ENCODE measurements around the gene AMMECR1L.
A peak's percentile ranks its signal among the peaks of the same experiment; 100 is the strongest.
"Not testable (repeated sequence)": the region's sequence is repeated elsewhere in the genome, so short reads cannot be mapped to it uniquely, and the experiment has no call there.

The AMMECR1L gene

DNA sequence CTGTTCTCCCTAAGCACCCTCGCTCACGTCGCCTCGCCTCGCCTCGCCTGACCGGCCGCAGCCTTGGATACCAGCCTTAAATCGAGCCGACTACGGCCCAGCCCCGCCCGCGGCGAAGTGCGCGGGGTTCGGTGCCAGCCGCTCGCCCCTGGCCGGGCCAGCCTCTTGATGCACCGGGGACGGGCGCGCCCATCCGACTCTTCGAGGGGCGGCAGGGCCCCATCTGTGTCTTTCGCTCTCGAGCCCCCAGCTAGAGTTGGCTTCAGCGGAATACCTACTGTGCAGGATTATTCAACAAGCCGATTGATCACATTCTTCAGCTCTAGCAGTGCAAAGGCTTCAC is 808 bp upstream of the AMMECR1L start:
- not testable (repeated sequence) for DNase-seq

DNA sequence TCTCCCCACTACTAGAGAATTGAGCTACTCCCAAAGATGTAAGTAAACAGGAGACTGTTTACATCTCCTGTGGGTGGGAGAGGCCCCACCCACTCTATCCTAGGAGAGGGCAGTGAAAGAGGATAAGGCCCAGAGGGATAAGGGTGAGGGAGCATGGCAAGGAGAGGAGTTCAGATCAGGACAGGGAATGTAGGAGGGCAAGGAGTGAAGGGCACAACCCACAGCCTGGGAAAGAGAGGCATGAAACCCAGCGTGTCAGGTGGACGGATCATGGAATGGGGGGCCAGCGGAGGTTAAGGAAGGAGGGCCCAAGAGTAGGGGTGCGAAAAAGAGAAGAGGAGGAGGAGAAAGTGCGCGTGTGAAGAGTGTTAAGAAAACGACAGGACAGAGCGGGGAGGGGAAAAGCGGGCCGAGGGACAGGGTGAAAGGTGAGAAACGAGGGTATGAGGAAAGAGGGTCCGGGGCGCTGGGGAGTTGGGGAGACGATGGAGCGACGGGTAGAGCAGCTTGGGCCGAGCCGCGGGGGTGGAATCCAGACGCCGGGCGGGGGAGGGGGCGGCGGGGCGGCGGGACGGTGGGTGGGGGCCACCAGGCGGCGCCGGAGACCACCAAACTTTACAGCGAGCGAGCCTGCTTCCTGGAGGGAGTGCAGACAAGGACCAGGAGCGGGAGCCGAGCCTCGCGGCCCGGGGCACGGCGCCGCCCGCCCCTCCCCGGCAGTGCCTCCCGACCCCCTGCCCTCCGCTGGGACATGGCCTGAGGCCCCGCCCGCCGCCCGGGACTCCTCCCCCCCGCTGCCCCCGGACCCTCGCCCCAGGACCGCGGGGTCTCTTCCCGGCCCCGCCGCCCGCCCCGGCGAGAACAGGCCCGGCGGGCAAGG is 655 bp downstream of the AMMECR1L start:
- peak in 1 of 2 experiments; percentile 23 for DNase-seq

DNA sequence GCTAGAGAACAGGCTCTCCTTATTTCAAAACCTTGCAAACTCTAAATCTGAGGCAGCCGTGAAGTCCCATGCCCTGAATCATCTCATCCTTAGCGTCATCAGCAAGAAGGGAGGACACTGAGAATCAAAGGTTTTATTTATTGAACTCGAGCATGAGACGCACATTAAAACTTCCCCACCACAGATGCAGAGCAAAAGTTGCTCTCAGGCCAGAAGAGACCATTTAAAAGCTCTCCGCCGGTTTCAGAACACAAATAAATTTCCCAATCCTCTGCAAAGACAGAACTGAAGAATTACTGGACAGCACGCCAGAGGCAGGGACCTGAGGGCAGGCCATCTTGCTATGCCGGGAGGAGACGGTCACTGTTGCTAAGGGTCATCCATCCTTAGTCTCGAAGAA is 1.3 kb downstream of the AMMECR1L start:
- no peak for DNase-seq

DNA sequence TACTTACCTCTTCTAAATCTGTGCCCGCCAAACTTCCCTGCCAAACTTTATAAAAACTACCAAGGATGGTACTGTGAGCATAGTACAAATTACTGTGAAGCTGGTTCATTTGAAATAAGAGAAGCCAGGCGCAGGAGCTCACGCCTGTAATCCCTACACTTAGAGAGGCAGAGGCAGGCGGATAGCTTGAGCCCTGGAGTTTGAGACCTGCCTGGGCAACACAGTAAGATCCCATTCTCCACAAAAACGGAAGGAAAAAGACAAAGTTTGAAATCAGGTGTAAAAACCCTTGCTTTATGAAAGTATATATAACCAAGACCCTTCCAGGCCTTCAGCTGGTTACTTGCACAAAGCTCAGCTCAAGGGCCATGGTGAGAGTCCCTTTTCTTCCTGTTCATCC is 5.9 kb downstream of the AMMECR1L start:
- no peak for DNase-seq

DNA sequence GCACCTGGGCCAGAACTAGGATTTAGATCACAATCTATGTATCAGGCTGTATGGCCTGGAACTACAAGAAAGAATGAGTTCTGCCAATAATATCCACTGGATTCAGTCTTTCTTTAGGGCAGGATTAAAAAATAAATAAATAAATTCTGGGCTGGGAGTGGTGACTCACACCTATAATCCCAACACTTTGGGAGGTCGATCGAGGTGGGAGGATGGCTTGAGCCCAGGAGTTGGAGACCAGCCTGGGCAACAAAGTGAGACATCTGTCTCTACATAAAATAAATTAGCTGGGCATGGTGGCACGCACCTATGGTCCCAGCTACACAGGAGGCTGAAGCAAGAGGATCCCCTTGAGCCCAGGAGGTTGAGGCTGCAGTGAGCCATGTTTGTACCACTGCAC is 8.1 kb downstream of the AMMECR1L start:
- DNase-seq = no peak

DNA sequence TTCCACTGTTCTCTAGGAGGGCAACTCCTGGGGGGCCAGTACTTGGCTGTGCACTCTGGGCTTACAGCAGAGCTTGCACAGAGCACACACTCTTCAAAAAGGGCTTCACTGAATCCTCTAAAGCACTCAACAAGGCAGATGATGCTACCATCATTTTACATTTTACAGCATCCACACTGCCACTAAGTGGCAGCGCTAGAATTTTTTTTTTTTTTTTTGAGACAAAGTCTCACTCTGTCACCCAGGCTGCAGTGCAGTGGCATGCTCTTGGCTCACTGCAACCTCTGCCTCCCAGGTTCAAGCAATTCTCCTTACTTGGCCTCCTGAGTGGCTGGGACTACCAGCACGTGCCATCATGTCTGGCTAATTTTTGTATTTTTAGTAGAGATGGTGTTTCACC is 8.6 kb downstream of the AMMECR1L start:
- DNase-seq = no peak

DNA sequence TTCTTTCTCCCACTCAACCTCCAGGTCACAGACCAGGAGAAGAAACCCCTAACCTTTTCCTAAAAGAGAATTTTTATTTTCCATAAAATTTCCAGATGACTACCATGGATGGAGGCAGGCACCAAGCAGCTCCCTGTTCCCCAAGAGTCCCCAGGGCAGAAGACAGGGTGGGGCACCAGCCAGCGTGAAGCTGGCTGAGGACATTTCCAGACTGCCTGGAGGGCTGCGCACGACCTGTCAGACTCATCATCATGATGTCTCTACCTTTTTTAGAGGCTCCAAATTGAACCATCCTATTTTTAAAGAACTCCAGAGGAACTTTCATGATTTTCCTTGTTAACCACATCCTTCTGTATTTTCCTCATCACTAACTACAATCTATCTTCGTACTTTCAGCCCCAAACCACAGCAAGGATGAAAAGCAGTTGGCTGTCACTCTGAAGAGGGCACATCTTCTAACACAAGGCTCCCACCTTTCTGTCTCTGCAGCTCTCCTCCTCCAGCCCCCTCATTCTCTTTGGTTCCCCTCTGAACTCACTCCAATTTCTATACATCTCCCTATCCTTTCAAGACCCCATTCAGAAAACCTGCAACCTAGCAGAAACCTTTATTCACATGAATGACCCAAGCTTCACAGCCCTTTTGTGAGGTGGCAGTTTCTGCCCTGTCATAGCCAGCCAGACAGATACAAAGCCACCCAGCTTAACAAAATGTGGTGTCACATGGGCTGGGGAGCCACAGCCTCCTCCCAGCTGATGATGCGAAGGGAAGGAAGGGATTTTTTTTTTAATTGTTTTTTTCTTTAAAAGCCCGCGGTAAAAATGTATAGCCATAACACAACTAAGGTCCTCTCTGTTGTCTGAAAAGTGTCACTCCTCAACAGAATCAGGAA is 11.1 kb downstream of the AMMECR1L start:
- DNase-seq = no peak

DNA sequence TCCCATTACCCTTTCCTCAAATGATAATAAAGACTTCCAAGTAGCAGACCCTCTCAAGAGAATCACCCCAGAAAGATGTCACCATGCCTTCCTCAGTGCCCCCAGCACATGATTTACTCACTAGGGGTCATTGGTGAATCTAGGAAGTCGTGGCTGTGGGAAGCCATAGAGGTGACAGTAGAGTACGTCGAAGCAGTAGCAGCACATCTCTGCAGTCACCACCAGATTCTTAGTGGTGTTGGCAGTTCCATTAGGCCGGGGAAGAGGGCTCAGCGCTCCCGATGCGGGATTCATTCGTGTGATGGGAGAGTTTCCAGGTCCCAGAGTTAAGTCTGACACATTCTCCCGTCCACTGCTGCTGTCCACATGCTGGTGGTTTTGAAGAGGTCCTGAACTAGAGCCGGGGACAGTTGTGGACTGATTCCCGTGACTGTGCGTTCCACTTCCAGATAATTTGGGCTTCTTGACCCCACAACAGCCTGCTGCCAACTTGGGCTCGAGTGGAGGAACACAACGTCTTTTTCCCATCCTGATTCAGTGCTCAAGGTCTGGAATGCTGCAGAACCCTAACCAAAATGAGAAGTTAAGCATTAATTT is 12.0 kb downstream of the AMMECR1L start:
- DNase-seq = no peak

DNA sequence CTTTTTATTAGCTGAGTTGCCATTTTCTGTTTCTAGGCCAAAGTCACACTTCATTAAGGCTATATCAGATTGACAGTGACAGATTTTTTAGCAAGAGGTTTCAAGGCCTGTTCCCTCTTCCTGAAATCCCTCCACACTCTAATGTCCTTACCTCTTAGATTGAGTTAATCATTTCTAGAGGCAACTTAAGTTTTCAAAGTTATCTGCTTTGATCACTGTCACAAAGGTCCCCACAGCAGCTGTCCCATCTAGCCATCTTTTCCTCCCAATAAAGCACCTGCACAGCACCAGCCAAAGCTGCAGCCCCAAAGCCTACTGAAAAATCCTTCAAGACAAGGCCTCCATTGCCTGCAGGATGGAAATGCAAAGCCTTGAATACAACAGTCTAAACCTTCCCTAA is 13.4 kb downstream of the AMMECR1L start:
- DNase-seq = no peak

DNA sequence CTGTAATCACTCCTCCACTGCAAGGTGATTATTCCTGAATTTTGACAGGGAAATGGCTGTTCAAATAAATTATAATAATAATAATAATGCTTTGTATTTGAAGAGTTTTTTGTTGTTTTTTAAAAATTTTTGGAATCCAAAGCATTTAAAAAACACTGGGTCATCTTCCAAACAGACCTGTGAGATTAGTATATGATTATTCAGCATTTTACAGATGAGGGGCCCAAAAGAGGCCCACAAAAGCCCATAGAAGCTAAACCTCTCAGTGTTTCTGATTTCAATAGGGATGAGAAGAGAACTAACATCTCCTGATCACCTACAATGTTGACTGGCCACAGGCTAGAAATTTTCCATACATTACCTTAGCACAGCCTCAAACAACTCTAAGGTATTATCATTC is 19.8 kb downstream of the AMMECR1L start:
- DNase-seq = no peak

DNA sequence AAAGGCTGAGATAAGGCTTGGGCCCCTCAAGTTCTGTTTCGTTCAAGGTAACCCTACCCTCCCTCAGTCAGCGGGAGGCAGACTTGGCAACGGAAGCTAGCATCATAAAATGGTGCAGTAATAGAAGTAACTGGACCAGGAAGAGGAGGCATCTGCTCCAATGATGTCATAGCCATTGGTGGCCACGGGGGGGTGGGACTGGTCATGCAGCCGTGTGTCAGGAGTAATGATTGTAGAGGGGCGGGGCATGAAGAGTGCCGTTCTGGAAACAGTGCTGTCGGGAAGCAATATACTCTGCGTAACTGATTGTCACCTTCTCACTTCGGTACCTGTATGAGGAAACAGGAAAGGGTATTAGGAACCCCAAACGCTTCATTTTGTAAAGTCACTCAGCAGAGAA is 20.9 kb downstream of the AMMECR1L start:
- DNase-seq = no peak

DNA sequence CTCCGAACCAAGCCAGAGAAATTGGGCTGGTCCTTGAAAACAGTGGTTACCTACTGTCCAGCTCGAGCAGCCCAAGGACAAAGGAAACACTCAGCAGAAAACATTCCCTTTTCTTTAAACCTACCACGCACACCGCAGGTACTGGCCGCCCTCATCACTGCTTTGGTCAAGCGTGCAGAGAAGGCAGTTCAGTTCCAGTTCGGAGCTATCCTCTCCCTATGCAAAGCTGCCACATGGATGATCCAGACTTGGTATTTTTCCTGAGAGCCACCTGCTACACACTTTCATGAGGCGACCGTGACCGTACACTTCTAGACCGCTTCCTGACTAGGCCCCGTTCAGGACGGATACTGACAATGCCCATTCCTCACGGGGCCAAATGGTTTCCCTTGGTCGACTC is 23.5 kb downstream of the AMMECR1L start:
- no peak for DNase-seq

DNA sequence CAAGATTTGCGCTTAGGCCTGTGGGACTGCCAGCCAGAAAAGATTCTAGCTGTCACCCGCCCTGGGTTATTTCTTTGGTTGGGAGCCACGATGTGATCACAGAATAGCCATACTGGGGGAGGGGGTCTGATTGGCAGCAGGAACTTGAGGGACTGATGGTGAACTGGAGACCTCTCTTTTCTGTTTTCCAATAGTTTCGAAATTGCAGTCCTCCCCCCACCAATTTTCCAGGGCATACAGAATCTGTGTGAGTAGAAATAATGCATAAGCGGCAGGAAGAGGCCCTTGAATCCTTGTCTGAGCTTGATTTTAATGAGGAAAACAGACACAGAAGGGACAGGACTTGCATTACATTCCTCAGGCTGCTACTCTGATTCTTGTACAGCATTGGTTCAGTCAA is 25.6 kb downstream of the AMMECR1L start:
- no peak for DNase-seq

DNA sequence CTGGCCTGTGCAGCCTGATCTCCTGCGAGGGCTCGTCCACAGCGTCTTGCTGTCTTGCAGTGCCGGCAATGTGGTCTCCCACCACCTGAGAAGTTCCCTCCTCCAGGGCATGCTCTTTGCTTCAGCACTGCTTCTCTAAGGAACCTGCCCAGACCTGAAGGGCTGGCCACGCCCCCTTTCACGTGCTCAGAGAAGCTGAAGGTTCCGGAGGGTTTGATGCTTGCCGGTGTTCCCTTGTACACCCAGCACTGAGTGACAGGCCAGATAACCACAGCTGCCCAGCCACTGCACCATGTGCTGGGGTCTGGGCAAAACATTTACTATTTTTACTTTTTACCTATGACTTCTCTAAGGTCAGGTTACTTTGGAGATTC is 26.1 kb downstream of the AMMECR1L start:
- no peak for DNase-seq

DNA sequence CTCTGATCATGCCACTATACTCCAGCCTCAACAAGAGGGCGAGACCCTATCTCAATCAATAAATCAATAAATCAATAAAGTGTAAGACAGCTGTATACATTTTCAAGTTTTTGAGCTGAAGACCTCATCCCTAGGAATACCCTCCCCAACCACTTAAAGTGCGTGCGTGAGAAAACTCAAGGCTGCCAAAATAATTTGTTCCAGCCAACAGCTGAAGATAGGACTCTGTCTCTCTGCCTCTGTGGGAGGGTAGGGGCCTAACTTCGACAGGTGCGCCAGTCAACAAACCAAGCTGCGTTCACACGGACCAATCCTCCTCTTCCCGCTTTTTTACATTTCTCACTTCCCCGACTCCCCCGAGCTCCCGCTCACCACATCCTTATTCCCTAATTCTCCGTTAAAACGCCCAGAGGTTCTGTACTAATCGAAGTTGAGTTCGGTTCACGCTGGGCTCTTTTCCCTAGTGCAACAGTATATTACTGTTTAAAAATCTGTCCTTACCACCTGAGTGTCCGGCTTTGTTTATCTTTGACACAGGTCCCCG is 28.4 kb downstream of the AMMECR1L start:
- DNase-seq = no peak

DNA sequence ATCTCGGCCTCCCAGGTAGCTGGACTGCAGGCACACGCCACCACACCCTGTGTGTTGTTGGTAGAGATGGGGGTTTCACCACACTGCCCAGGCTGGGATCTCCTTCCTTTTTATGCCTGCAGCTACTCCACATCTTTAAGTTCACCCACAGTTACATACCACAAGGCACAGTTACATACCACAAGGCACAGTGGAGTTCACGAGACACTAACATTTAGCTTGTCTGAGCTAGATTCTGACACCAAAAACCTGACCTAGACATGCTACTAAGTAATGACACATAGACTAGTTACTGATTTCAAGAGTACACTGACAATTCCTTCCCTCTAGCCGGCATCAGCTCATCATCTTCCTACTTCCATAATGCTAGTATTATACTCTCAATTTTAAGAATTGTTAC is 32.1 kb downstream of the AMMECR1L start:
- no peak for DNase-seq

DNA sequence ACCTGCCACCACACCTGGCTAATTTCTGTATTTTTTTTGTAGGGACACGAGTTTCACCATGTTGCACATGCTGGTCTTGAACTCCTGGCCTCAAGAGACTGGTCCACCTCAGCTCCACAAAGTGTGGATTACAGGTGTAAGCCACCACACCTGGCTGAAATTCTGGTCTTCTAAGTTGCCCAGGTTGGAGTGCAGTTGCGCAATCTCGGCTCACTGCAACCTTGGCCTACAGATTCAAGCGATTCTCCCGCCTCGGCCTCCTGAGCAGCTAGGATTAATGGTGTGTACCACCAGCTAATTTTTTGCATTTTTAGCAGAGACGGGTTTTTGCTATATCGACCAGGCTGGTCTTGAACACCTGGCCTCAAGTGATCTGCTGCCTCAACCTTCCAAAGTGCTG is 33.4 kb downstream of the AMMECR1L start:
- DNase-seq = no peak

DNA sequence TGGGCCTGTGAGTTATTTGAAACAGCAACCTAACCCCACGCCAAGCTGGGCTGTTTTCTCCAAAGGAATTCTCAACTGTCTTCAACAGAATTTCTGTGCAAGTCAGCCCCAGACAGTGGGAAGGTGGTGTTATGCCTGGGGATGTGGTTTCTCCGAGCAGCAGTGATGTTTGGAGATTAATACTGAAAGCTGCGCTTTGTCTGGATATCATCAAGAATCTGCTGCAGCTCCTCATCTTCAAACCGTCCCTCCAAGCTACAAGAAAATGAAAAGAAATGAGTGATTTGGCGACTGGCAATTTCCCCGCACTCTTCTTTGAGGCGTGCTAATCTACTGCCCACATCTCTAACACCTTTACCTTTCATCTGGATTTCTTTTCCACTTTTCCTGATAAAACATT is 37.8 kb downstream of the AMMECR1L start:
- DNase-seq = no peak

DNA sequence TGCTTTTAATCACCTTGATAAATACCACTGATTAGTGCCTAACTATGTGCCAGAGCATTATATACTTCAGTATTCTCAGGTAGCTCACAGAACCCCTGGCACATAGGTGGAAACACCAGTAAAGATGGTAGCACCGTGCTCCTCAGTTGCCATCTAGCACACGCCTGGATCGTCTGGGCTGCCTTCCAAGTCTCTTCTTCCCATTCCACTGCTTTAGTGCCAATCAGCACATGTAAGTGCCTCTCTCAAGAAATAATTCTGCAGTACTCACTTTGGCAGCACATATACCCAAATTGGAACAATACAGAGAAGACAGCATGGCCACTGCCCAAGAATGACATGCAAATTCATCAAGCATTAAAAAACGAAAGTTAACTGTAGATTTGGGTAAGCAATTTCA is 40.8 kb downstream of the AMMECR1L start:
- DNase-seq = no peak

DNA sequence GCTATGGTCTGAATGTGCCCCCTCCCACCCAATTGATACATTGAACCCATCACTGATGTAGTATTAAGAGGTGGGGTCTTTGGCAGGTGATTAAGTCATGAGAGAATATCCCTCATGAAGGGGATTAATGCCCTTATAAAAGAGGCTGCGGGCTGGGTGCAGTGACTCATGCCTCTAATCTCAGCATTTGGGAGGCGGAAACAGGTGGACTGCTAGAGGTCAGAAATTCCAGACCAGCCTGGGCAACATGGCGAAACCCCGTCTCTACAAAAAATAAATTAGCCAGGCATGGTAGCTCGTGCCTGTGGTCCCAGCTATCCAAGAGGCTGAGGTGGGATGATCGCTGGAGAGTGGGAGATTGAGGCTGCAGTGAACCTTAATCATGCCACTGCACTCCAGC is 42.1 kb downstream of the AMMECR1L start:
- no peak for DNase-seq

DNA sequence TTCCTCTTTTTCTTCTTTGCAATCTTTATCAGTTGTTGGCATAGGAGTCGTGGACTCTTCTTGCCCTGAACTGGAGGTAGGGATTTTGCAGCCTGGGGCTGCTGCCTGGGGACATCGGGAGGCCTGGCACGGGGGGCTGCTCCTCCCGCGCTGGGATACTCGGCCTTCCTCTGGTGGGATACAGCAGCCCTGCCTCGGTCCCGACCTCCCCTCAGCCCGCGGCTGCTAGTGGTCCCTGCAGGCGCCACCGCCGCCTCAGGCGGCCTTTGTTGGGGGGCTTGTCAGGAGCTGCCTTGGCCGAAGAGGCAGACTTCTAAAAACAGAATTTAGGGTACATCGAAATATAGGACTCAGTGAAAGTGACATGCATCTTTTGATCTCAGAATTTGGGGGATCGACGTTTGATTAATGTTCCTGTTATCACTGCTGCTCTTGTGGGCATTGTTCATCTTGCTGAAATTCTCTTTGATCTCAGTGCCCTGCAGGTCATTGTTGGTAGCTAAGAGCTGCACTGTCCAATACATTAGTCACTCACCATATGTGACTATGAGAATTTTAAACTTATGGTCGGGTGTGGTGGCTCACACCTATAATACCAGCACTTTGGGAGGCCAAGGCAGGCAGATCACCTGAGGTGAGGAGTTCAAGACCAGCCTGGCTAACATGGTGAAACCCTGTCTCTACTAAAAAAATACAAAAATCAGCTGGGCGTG is 44.1 kb downstream of the AMMECR1L start:
- DNase-seq = no peak

DNA sequence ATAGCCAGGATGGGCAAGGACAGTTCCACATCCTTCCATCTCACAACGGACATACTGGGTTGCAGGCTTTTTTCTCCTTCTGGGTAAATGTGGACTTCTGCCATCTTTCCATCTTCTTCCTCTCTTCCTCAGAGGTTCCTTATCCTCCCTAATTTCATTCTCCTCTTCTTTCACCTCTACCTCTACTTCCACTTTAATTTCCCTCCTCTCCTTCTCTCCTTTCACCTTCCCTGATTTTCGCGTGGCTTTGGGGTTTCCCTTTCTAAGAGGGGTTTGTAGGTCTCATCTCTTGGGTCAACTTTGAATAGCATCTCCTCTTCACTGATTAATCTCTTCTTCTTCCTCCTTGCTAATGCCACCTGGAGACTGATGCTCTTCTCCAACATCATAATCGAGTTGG is 44.9 kb downstream of the AMMECR1L start:
- DNase-seq = no peak

DNA sequence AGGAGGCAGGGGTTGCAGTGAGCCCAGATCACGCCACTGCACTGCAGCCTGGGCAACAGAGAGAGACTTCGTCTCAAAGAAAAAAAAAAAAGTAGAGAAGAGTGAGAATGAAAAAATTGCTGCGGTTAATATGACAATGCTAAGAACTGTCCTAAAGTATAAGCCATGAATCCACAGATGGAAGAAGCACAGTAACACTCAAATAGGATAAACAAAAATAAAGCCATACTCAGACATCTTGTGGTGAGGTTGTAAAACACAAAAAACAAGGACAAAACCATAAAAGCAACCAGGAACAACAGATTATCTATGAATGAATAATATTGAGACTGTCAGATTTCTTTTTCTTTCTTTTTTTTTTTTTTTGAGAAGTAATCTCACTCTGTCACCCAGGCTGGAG is 50.8 kb downstream of the AMMECR1L start:
- DNase-seq = no peak
